ENCODE results near the gene CALML3. TPM values are rescaled to one million over a fixed set of nuclear protein-coding genes. Genes with fewer than 3 reads are reported as not detected.
A peak's percentile ranks its signal among the peaks of the same experiment; 100 is the strongest.

CALML3 gene
- total RNA-seq, 1 donor from 2014 or later, result not detected

DNA sequence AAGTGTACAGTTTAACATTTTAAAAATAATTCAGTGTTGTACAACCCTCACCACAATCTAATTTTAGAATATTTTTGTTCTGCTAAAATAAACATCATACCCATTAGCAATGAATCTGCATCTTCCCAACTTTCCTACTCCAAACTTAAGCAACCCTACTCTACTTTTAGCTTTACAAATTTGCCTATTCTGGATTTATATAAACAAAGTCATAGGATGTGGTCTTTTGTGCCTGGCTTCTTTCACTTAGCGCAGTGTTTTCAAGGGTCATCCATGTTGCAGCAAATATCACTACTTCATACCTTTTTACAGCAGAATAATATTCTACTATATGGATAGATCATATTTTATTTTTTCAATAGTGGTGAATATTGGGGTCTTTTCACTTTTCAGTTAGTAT lies 18.9 kb downstream of the CALML3 start:
- TF ChIP-seq, protein P1, sequence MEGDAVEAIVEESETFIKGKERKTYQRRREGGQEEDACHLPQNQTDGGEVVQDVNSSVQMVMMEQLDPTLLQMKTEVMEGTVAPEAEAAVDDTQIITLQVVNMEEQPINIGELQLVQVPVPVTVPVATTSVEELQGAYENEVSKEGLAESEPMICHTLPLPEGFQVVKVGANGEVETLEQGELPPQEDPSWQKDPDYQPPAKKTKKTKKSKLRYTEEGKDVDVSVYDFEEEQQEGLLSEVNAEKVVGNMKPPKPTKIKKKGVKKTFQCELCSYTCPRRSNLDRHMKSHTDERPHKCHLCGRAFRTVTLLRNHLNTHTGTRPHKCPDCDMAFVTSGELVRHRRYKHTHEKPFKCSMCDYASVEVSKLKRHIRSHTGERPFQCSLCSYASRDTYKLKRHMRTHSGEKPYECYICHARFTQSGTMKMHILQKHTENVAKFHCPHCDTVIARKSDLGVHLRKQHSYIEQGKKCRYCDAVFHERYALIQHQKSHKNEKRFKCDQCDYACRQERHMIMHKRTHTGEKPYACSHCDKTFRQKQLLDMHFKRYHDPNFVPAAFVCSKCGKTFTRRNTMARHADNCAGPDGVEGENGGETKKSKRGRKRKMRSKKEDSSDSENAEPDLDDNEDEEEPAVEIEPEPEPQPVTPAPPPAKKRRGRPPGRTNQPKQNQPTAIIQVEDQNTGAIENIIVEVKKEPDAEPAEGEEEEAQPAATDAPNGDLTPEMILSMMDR (IDR thresholded peaks at IDR 0.05), result no peak
- no peak overlapping the region for H3K27ac Mint-ChIP-seq (ENCODE audit: unreplicated experiment)
- H3K4me1 Mint-ChIP-seq (ENCODE audit: low read depth), result peaks cover 5% of the 10 kb centered on the region
- peaks cover 20% of the 10 kb centered on the region for H3K9me3 Mint-ChIP-seq (ENCODE audit: low read depth)
- H3K36me3 Mint-ChIP-seq (ENCODE audit: low read depth), result peaks cover 5% of the 10 kb centered on the region
- H3K27me3 Mint-ChIP-seq (ENCODE audit: low read depth), result no peaks in the 10 kb centered on the region
- DNase-seq (ENCODE audit: low spot score), result no peak
- no peak overlapping the region for H3K4me3 Mint-ChIP-seq (ENCODE audit: unreplicated experiment)

DNA sequence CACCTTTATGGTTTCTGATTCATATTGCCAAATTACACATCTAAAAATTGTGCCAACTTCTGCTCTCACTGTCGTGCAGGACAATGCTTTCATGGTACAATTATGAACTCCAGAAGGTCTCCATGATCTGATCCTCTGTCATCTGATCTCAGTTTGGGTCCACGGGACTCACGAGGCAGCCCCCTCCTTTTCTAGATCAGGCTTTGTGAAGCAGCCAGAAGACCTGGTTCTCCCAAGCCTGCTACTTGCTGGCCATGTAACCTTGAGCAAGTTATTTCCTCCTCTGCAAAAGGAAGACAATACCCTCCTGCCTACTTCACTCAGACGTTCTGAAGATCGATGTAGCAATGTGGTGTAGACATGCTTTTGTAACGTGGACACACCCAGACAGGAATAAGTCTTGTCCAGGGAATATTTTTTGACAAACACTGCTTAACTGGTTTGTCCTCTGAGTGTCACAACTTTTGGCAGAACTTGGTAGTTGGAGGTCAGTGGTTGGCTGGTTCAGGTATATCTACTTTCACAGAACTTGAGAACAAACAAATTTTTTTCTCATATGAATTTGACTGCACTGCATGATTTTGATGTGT lies 19.6 kb downstream of the CALML3 start:
- Mint-ChIP-seq H3K36me3 (ENCODE audit: low read depth) (peaks cover 5% of the 10 kb centered on the region), H3K27ac (ENCODE audit: unreplicated experiment) (no peak overlapping the region), H3K27me3 (ENCODE audit: low read depth) (no peaks in the 10 kb centered on the region), H3K4me3 (ENCODE audit: unreplicated experiment) (no peak overlapping the region), H3K4me1 (ENCODE audit: low read depth) (peaks cover 4% of the 10 kb centered on the region), H3K9me3 (ENCODE audit: low read depth) (peaks cover 20% of the 10 kb centered on the region)
- DNase-seq (ENCODE audit: low spot score), result no peak
- TF ChIP-seq, protein P1 (IDR thresholded peaks at IDR 0.05), result no peak

DNA sequence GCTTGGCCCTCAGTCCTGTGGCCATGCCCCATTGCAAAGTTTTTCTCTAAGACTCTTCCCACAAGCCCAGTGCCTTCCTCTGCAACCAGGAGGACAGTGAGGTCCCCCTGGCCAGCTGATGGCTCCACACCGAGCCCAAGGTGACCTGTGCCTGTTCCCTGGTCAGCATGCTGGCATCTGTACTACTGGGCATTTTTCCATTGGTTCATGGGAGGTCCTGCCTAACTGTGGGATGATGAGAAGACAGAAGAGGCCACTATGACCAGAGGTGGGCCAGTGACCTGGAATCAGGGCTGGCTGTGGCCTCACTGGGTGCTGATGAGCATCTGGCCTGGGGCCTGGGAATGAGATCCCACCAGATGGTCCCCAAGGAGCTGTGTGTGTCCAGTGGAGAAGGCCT lies 20.2 kb downstream of the CALML3 start:
- H3K4me1 Mint-ChIP-seq (ENCODE audit: low read depth), result peaks cover 4% of the 10 kb centered on the region
- TF ChIP-seq, protein P1 (IDR thresholded peaks at IDR 0.05), result no peak
- no peaks in the 10 kb centered on the region for H3K27me3 Mint-ChIP-seq (ENCODE audit: low read depth)
- peaks cover 5% of the 10 kb centered on the region for H3K36me3 Mint-ChIP-seq (ENCODE audit: low read depth)
- peak; percentile 52 for DNase-seq (ENCODE audit: low spot score)
- no peak overlapping the region for H3K4me3 Mint-ChIP-seq (ENCODE audit: unreplicated experiment)
- H3K9me3 Mint-ChIP-seq (ENCODE audit: low read depth), result peaks cover 20% of the 10 kb centered on the region
- H3K27ac Mint-ChIP-seq (ENCODE audit: unreplicated experiment), result no peak overlapping the region

DNA sequence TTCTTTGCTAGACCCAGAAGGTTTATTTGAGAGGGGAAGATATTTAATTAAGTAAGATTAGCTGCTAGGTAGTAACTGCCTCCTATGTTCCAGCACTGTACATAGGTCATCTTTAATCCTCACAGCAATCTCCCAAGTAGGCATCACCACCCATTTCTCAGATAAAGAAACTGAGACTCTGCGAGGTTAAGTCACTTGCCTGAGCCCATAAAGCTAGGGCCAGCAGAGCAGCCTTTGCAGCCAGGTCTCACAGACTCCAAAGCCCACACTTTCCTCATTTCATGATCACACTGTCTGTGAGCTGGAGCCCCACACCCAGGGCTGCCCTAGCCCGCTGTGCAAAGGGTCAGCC lies 20.6 kb downstream of the CALML3 start:
- TF ChIP-seq, protein P1 (IDR thresholded peaks at IDR 0.05), result no peak
- H3K9me3 Mint-ChIP-seq (ENCODE audit: low read depth), result peaks cover 19% of the 10 kb centered on the region
- H3K4me1 Mint-ChIP-seq (ENCODE audit: low read depth), result peaks cover 4% of the 10 kb centered on the region
- H3K4me3 Mint-ChIP-seq (ENCODE audit: unreplicated experiment), result no peak overlapping the region
- H3K27me3 Mint-ChIP-seq (ENCODE audit: low read depth), result no peaks in the 10 kb centered on the region
- H3K27ac Mint-ChIP-seq (ENCODE audit: unreplicated experiment), result no peak overlapping the region
- peaks cover 5% of the 10 kb centered on the region for H3K36me3 Mint-ChIP-seq (ENCODE audit: low read depth)
- DNase-seq (ENCODE audit: low spot score), result no peak

DNA sequence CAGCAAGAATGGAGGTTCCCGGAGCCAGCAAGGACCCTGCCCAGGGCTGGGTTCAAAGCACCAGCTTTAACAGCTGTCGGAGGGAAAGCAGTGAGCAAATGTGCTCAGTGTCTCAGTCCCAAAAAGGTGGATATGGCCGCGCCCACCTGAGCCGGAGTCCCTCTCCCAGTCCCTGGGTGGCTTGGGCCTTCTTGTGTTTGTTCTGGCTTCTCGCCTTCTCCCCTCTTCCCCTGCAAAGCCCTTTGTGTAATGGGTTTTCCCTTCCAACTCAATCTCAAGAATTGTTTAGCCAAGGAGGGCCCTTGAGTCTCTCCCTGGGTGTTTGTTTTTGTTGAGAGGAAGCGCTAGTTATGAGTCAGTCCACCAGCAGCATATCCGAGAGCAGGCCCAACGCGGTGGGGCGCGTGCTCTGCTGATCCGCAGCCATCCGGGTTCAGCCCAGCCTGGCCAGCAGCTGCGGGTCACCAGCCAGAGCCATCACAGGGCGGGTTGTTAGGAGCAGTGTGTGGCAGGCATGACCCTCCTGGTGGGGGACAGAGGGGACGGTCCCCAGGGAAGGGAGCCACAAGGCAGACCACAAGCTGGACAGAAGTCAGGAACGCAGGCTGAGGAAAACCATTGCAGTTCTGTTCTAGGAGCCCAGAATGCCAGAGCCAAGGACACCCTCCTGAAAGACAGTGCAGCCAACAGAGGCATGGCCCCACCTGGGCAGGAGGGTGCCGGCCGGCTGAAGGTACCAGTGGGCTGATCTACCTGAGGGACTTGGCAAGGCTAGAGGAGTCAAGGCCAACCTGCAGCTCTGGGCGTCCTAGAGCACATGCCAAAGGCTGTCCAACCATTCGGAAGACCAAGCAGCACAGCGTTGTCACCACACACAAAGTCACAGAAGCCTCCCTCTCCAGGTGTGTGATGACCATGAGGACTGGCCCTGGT lies 21.3 kb downstream of the CALML3 start:
- Mint-ChIP-seq H3K4me1 (ENCODE audit: low read depth) (peaks cover 4% of the 10 kb centered on the region), H3K27ac (ENCODE audit: unreplicated experiment) (peak overlapping the region; percentile 85)

More for the DNA sequence above, 21.3 kb downstream of the CALML3 start:
- peaks cover 15% of the 10 kb centered on the region for H3K9me3 Mint-ChIP-seq (ENCODE audit: low read depth)
- no peak overlapping the region for H3K4me3 Mint-ChIP-seq (ENCODE audit: unreplicated experiment)
- H3K27me3 Mint-ChIP-seq (ENCODE audit: low read depth), result no peaks in the 10 kb centered on the region
- TF ChIP-seq, protein P1 (IDR thresholded peaks at IDR 0.05), result no peak
- peak; percentile 92 for DNase-seq (ENCODE audit: low spot score)
- peaks cover 2% of the 10 kb centered on the region for H3K36me3 Mint-ChIP-seq (ENCODE audit: low read depth)
